Left ventricle myocardium inferior (tissue), 1 donor: Measurements from ENCODE around the gene ZNF512B. TPM values are rescaled to one million over a fixed set of nuclear protein-coding genes. Genes with fewer than 3 reads are reported as not detected.
A peak's percentile ranks its signal among the peaks of the same experiment; 100 is the strongest.

Source experiments
- DNase-seq: peaks from one replicate; pipeline ENCODE4 v3.0.0-alpha.2; 2020
- H3K27ac ChIP-seq: fragments of 200-600 bp; replicated peaks from 2 replicates; pipeline ENCODE4 v1.8.0; 2021
- H3K27me3 ChIP-seq: fragments of 200-600 bp; 2 replicates; pipeline ENCODE4 v1.8.0; 2021; ENCODE audit warnings: low read depth
- H3K36me3 ChIP-seq: fragments of 200-600 bp; 2 replicates; pipeline ENCODE4 v1.8.0; 2021
- H3K4me1 ChIP-seq: fragments of 200-600 bp; 2 replicates; pipeline ENCODE4 v1.8.0; 2021
- H3K4me3 ChIP-seq: fragments of 200-600 bp; 2 replicates; pipeline ENCODE4 v1.8.0; 2021; ENCODE audit warnings: mild to moderate bottlenecking, moderate library complexity
- H3K9me3 ChIP-seq: fragments of 200-600 bp; replicated peaks from 2 replicates; pipeline ENCODE4 v1.8.0; 2021
- intact Hi-C: fragments of 100-400 bp; cut with micrococcal nuclease; formaldehyde crosslinking; loops from one replicate; pipeline ENCODE4 v1.11.0; 2022
- total RNA-seq: library from RNA; stranded (reverse); fragmentation: NEBNext Ultra II Directional; extraction: Animal tissue kit (Norgen Biotek cat#: 25700); gene quantifications from one replicate; pipeline ENCODE4 v1.2.1, GENCODE V29; 2021
- TF ChIP-seq, protein P1 (sequence below): fragments of 200-600 bp; IDR thresholded peaks from 2 replicates; pipeline ENCODE4 v1.8.0; 2021; ENCODE audit warnings: antibody characterized with exemption, mild to moderate bottlenecking, borderline replicate concordance
- donor health status: DM: no; HTN: yes; CAD: no; lungs with severe emphysema.

ZNF512B gene
- total RNA-seq, 1 donor from 2014 or later, result 12.6 TPM

GRCh38 chr20:64001607-64002011, 31.9 kb upstream of the ZNF512B start:
- Histone ChIP-seq H3K9me3 (no peaks in the 10 kb centered on the region), H3K4me1 (peaks cover 19% of the 10 kb centered on the region), H3K27ac (no peak overlapping the region), H3K27me3 (no peaks in the 10 kb centered on the region), H3K36me3 (peaks cover 99% of the 10 kb centered on the region), H3K4me3 (no peak overlapping the region)
- DNase-seq, result no peak
- intact Hi-C loops, result no loop called here
- TF ChIP-seq, protein P1, sequence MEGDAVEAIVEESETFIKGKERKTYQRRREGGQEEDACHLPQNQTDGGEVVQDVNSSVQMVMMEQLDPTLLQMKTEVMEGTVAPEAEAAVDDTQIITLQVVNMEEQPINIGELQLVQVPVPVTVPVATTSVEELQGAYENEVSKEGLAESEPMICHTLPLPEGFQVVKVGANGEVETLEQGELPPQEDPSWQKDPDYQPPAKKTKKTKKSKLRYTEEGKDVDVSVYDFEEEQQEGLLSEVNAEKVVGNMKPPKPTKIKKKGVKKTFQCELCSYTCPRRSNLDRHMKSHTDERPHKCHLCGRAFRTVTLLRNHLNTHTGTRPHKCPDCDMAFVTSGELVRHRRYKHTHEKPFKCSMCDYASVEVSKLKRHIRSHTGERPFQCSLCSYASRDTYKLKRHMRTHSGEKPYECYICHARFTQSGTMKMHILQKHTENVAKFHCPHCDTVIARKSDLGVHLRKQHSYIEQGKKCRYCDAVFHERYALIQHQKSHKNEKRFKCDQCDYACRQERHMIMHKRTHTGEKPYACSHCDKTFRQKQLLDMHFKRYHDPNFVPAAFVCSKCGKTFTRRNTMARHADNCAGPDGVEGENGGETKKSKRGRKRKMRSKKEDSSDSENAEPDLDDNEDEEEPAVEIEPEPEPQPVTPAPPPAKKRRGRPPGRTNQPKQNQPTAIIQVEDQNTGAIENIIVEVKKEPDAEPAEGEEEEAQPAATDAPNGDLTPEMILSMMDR, result no peak

DNA sequence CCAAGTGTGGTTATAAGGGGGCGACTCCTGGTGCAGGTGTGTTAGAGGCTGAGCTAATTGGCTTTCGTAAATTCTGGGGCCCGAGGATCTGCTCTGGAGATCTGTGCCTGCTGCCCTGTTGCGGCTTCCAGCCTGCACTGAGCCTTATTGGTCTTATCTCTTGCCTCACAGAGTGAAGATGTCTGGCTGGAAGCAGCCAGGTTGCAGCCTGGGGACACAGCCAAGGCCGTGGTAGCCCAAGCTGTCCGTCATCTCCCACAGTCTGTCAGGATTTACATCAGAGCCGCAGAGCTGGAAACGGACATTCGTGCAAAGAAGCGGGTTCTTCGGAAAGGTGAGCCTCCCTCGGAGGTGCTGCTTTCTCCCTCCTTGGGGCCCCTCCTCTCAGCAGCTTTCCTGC, 31.2 kb upstream of the ZNF512B start:
- H3K27me3 ChIP-seq, result no peaks in the 10 kb centered on the region
- TF ChIP-seq, protein P1, result no peak
- H3K36me3 ChIP-seq, result peaks cover 99% of the 10 kb centered on the region
- no peak for DNase-seq
- no peaks in the 10 kb centered on the region for H3K9me3 ChIP-seq
- no peak overlapping the region for H3K27ac ChIP-seq
- intact Hi-C loops, result no loop called here
- no peak overlapping the region for H3K4me3 ChIP-seq
- H3K4me1 ChIP-seq, result peaks cover 19% of the 10 kb centered on the region

- Histone ChIP-seq H3K27ac (no peak overlapping the region), H3K4me3 (no peak overlapping the region), H3K4me1 (peaks cover 50% of the 10 kb centered on the region), H3K36me3 (peaks cover 49% of the 10 kb centered on the region), H3K9me3 (no peaks in the 10 kb centered on the region), H3K27me3 (no peaks in the 10 kb centered on the region)
- intact Hi-C loops, result no loop called here
- no peak for DNase-seq
- TF ChIP-seq, protein P1, result no peak
These were observed 13.2 kb upstream of the ZNF512B start for GRCh38 chr20:63982937-63983336.

DNA sequence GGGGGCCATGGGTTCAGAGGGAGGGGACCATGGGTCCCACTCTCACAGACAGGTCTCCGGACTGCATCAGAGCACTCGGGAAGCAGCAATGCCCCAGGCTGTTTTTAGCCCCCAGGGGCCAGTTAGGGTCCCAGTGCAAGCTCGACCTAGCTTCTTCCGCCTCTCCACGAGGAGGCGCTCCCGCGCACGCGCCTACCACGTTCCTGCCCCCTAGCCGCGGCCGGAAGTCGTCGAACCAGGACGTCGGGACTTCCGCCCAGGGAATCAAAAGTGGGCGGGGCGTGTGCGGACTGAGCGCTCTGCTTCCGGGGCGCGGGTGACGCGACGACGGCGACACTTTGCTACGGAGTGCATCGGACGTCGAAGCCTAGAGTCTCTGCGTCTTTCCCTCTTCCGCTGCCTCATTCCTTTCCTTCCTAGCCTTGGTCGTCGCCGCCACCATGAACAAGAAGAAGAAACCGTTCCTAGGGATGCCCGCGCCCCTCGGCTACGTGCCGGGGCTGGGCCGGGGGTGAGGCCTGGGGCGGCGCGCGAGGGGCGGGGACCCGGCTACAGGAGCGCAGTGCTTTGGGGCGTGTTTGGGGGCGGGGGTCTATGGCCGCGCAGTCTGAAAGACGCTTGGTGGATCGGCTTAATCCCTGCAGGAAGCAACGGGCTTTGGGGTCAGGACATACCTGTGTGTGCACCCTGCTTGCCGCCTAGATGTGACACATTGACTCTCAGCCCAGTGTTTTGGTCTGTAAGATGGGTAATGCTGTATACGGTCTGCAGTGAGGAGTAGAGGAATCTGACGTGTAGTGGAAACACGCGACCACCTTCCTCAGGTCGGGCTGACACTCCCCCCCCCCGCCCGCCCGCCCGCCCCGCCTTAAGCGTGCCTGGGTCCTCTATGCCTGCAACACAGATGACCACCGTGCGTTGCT, 11.3 kb upstream of the ZNF512B start, which contains the start of gene PRPF6:
Gene PRPF6, plus strand, starts transcription at position 327 of the 923 bp plus-strand sequence. Its CDS starts 114 bp downstream, at position 441.
- peak within 1 kb of the TSS; percentile 96 for H3K4me3 ChIP-seq
- H3K36me3 ChIP-seq, result peaks cover 31% of the 10 kb centered on the region
- peak; percentile 94 for DNase-seq
- no peaks in the 10 kb centered on the region for H3K9me3 ChIP-seq
- intact Hi-C loops, result no loop called here
- TF ChIP-seq, protein P1, result peak; percentile 87
- H3K27me3 ChIP-seq, result no peaks in the 10 kb centered on the region
- H3K27ac ChIP-seq, result peak within 1 kb of the TSS; percentile 91
- peaks cover 52% of the 10 kb centered on the region for H3K4me1 ChIP-seq

- peak overlapping the region; percentile 96 for H3K4me3 ChIP-seq
- peaks cover 52% of the 10 kb centered on the region for H3K4me1 ChIP-seq
- no peak for DNase-seq
- intact Hi-C loops, result no loop called here
- peak overlapping the region; percentile 91 for H3K27ac ChIP-seq
- TF ChIP-seq, protein P1, result no peak
- no peaks in the 10 kb centered on the region for H3K9me3 ChIP-seq
- no peaks in the 10 kb centered on the region for H3K27me3 ChIP-seq
- peaks cover 24% of the 10 kb centered on the region for H3K36me3 ChIP-seq
These were observed 10.6 kb upstream of the ZNF512B start for GRCh38 chr20:63980317-63980805.
